ENCODE results near the gene NRXN3.

- no peak for TF ChIP-seq CTCF (IDR thresholded peaks at IDR 0.05)
- no peak for TF ChIP-seq EZH2 (IDR thresholded peaks at IDR 0.05; ENCODE audit: borderline replicate concordance, insufficient read depth, low read depth, low read length, poor library complexity, severe bottlenecking)
These were observed 1078.6 kb downstream of the NRXN3 start for GRCh38 chr14:79248771-79249170.
